Skeletal muscle cell (primary cell): ENCODE results near the gene ABHD5.

Experiments
- DNase-seq: peaks from one replicate; pipeline ENCODE4 v3.0.0-alpha.2; 2010; ENCODE audit warnings: low read depth
- H3K4me3 ChIP-seq: 2 replicates; pipeline ENCODE4 v1.5.1; 2011; ENCODE audit warnings: low read depth, mild to moderate bottlenecking, control low read depth, low read length, moderate library complexity

Gene ABHD5

GRCh38 chr3:43748179-43748578 is 57.4 kb downstream of the ABHD5 start:
- DNase-seq: no peak
- H3K4me3 ChIP-seq: no peak overlapping the region

DNA sequence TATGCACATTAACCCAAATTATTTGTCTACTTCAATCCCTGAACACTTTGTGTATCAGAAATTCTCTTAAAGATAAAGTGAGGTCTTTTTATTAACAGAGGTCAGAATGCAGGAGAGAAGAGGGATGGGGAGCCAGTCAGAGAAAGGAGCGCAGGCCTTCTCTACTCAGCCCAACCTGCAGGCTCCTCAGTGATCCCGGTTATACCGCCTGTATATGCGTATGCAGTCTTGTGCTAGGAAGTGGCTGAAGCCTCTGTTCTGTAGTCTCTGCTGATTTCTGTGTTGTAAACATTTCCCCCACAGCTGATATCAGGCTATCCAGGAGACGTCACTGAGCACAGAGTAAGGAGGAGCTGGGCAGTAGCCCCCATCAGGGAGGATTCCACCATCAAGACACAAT is 57.9 kb downstream of the ABHD5 start:
- DNase-seq: no peak

GRCh38 chr3:43752905-43753304 is 62.2 kb downstream of the ABHD5 start:
- H3K4me3 ChIP-seq: no peak overlapping the region

More for the DNA sequence above, 57.9 kb downstream of the ABHD5 start:
- no peak overlapping the region for H3K4me3 ChIP-seq

DNA sequence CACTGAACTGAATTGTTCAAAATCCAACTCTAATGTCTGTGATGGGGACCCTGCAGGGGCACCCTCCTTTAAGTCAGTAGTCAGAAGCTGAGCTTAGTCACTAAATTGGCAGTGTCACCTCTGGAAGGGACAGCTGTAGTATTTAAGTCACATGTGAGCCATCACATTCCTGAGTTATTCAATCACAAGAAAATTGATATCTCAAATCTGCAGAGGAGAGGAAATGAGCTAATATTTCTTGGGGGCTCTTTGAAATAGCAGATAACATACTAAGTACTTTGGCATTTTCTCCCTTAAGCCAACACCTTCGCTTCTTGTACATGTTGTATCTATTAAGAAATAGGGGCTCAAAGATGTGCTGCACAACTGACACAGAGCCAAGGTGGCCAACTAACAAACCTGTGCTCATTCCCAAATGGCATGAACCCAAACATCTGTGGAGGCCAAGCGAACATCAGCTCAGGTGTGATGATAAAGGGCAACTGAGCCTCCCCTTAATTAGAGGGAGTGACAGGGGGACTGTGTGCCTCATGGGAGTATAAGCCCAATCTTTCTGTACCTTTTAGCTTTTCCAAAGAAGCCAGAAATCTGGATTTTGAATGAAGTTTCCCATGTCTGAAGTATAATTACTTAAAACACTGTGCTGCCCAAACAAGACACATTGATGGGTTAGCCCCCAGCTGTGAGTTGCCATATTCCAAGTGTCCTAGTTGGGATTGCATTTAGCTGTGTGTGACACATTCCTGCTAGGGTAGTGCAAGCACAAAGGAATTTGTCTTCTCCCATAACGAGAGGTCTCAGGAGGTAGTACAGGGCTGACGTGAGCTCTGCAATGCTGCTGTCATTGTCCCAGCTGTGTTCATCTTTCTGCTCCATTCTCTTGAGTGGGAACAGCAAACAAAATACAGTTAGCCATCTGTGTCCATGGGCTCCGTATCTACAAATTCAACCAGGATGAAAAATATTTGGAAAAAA is 63.3 kb downstream of the ABHD5 start:
- H3K4me3 ChIP-seq: no peak overlapping the region
- DNase-seq: no peak

More at GRCh38 chr3:43752905-43753304, 62.2 kb downstream of the ABHD5 start:
- DNase-seq: no peak

- no peak overlapping the region for H3K4me3 ChIP-seq
- no peak for DNase-seq
These were observed 64.9 kb downstream of the ABHD5 start for GRCh38 chr3:43755516-43756200.

GRCh38 chr3:43757666-43758321 is 67.1 kb downstream of the ABHD5 start:
- no peak overlapping the region for H3K4me3 ChIP-seq

GRCh38 chr3:43758592-43759225 is 68.0 kb downstream of the ABHD5 start:
- no peak for DNase-seq
- no peak overlapping the region for H3K4me3 ChIP-seq

More at GRCh38 chr3:43757666-43758321, 67.1 kb downstream of the ABHD5 start:
- DNase-seq: no peak

GRCh38 chr3:43759297-43759782 is 68.6 kb downstream of the ABHD5 start:
- no peak overlapping the region for H3K4me3 ChIP-seq
- no peak for DNase-seq

GRCh38 chr3:43759938-43760337 is 69.2 kb downstream of the ABHD5 start:
- H3K4me3 ChIP-seq: no peak overlapping the region
- no peak for DNase-seq

GRCh38 chr3:43760938-43761337 is 70.2 kb downstream of the ABHD5 start:
- no peak overlapping the region for H3K4me3 ChIP-seq
- no peak for DNase-seq

GRCh38 chr3:43762451-43762850 is 71.7 kb downstream of the ABHD5 start:
- no peak overlapping the region for H3K4me3 ChIP-seq
- DNase-seq: no peak

GRCh38 chr3:43764056-43764455 is 73.3 kb downstream of the ABHD5 start:
- H3K4me3 ChIP-seq: no peak overlapping the region
- no peak for DNase-seq

- no peak for DNase-seq
- no peak overlapping the region for H3K4me3 ChIP-seq
These were observed 73.7 kb downstream of the ABHD5 start for GRCh38 chr3:43764471-43764870.

DNA sequence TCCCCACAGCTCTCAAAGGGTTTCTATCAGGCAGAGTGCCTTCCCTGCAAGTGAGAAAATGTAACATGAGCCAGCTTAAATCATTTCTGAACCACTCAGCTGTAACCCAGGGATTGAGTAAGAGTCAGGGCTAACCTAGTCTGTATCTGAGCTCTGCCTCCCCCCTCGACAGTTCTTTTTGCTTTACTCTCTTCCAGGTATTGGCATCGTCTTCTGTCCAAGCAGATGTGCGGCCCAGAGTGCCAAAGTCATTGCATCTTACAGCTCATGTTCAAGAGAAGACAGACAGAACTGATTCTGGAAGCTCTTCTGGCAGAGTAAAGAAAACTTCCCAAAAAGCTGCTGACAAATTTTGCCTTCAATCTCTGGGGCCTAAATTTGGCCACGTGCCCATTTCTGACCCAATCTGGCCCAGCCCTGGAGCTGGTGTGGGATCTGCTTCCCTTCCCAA is 74.8 kb downstream of the ABHD5 start:
- no peak overlapping the region for H3K4me3 ChIP-seq
- DNase-seq: no peak

- H3K4me3 ChIP-seq: no peak overlapping the region
- DNase-seq: no peak
These were observed 76.1 kb downstream of the ABHD5 start for GRCh38 chr3:43766672-43767465.

- peak; percentile 70 for DNase-seq
- H3K4me3 ChIP-seq: no peak overlapping the region
These were observed 77.7 kb downstream of the ABHD5 start for GRCh38 chr3:43768381-43768973.

DNA sequence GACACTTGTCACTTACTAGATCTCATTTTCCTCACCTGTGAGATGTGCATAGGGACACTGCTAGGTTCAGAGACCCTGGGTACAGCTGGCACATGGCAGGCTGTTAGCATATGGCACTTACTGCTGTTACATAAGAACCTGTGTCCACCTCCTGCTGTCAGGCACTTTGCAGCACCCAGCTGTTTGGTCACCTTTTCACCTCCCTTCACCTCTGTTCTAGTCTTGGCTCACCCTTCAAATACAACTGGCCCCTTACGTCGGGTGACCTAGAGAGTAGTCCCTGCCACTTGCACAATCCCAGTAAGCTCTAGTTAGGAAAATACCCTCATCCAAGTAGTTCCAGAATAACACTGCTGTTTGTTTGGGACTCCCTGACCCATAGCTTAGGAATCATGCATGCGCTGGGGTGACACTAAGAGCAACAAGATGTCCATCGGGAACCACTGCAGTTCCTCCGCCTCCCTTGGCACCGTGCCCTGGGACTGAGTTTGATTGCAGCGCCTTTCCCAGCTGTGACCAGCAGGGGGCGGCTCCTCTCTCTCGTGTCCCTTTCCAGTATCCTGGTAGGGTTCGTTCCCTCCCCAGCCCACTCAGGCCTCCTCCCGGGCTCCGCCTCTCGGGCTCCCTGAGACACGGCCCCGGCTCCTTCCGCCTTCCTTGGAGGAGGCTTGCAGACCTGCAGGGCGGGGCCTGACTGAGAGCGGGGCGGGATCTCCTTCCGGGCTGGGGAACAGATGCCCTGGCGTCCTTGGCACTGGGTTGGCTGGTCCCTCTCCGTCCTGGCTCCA is 78.6 kb downstream of the ABHD5 start:
- peak overlapping the region; percentile 41 for H3K4me3 ChIP-seq

More for the DNA sequence above, 78.6 kb downstream of the ABHD5 start:
- peak; percentile 84 for DNase-seq
